ENCODE measurements around the gene ADCY3.

The ADCY3 gene

GRCh38 chr2:24915796-24916195 lies 4.2 kb downstream of the ADCY3 start:
- Histone ChIP-seq H3K27ac (peak overlapping the region in 1 of 2 donors; percentile 20), H3K4me3 (peak overlapping the region; percentile 5)
- DNase-seq (ENCODE audit: low spot score) = no peak
- TF ChIP-seq CTCF (IDR thresholded peaks at IDR 0.05) = no peak

DNA sequence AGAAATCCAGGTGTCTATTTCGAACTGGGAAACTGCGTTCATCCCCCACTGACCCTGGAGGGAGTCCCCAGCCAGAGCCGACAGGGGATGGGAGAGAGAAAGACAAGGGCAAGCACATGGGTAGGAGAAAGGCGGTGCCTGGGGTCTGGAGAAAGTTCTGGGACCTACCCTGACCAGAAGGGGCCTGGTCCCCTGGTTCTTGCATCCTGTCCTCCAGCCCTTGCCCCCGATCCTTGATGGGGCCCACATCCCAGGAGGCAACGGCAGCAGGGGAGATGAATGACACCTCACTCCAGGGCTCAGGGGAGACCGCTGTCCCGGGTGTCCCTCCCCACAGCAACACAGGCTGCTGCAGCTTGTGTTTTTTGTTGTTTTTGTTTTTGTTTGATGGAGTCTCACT lies 4.9 kb downstream of the ADCY3 start:
- Histone ChIP-seq H3K27ac (peak overlapping the region in 1 of 2 donors; percentile 20), H3K4me3 (peak overlapping the region; percentile 5)
- DNase-seq (ENCODE audit: low spot score) = peak; percentile 38
- no peak for TF ChIP-seq CTCF (IDR thresholded peaks at IDR 0.05)

DNA sequence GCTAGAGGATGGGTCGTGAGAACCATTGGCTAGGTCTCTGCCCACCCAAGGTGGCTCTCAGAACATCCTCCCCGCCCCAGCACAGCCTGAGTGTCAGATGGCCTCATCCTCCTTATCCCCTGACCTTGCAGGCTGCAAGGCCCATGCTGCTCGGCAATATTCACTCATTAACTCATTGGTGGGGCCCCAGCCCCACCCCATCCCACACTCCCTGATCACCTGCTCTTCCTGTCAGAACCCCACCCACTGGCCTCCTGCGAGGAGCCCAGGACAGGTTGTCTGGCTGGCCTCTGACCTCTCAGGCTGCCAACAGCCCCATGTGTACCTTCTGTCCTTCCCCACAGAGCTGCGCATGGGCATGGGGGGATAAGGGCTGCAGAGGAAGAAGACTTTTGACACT lies 5.3 kb downstream of the ADCY3 start:
- no peak for TF ChIP-seq CTCF (IDR thresholded peaks at IDR 0.05)
- no peak overlapping the region for H3K27ac ChIP-seq
- no peak overlapping the region for H3K4me3 ChIP-seq
- no peak for DNase-seq (ENCODE audit: low spot score)

GRCh38 chr2:24913911-24914310 lies 6.1 kb downstream of the ADCY3 start:
- no peak for DNase-seq (ENCODE audit: low spot score)
- H3K4me3 ChIP-seq = peak overlapping the region; percentile 0
- no peak for TF ChIP-seq CTCF (IDR thresholded peaks at IDR 0.05)
- no peak overlapping the region for H3K27ac ChIP-seq

GRCh38 chr2:24912986-24913385 lies 7.1 kb downstream of the ADCY3 start:
- no peak for TF ChIP-seq CTCF (IDR thresholded peaks at IDR 0.05)
- H3K27ac ChIP-seq = no peak overlapping the region
- H3K4me3 ChIP-seq = no peak overlapping the region
- DNase-seq (ENCODE audit: low spot score) = no peak

- no peak overlapping the region for H3K4me3 ChIP-seq
- DNase-seq (ENCODE audit: low spot score) = no peak
- TF ChIP-seq CTCF (IDR thresholded peaks at IDR 0.05) = no peak
- no peak overlapping the region for H3K27ac ChIP-seq
Measured at GRCh38 chr2:24912523-24912922, 7.5 kb downstream of the ADCY3 start.

DNA sequence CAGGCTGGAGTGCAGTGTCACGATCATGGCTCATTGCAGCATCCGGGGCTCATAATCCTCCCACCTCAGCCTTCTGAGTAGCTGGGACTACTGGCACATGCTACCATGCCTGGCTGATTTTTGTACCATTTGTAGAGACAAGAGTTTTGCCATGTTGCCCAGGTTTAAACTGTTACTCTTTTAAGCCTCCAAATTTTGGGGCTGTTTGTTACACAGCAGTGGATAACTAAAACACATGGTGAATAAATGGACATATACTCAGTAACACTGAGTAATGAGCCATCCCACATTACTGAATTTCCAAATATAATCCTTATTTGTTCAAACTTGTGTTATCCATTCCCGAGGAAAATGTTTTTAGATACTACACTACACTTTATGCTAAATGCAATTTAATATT lies 9.8 kb downstream of the ADCY3 start:
- no peak for DNase-seq (ENCODE audit: low spot score)
- Histone ChIP-seq H3K4me3 (no peak overlapping the region), H3K27ac (no peak overlapping the region)
- no peak for TF ChIP-seq CTCF (IDR thresholded peaks at IDR 0.05)

All from coronary artery (tissue), 2 donors.